SK-N-SH (cell line): ENCODE data around the gene PNRC2.

Experiments
- ELF1 ChIP-seq: IDR thresholded peaks from 2 replicates; pipeline ENCODE4 v1.4.0; 2012
- RAD21 ChIP-seq: IDR thresholded peaks from 2 replicates; pipeline ENCODE4 v1.6.1; 2012; ENCODE audit warnings: mild to moderate bottlenecking, low read length
- TAF1 ChIP-seq: IDR thresholded peaks from 2 replicates; pipeline ENCODE4 v1.6.1; 2012; ENCODE audit warnings: low read depth, mild to moderate bottlenecking, low read length, moderate library complexity, borderline replicate concordance
- TF ChIP-seq, protein P1 (sequence below): fragments of 200-600 bp; sonication (generic); IDR thresholded peaks from 2 replicates; pipeline ENCODE4 v1.6.1; 2017; ENCODE audit warnings: antibody characterized with exemption, mild to moderate bottlenecking, moderate library complexity

DNA sequence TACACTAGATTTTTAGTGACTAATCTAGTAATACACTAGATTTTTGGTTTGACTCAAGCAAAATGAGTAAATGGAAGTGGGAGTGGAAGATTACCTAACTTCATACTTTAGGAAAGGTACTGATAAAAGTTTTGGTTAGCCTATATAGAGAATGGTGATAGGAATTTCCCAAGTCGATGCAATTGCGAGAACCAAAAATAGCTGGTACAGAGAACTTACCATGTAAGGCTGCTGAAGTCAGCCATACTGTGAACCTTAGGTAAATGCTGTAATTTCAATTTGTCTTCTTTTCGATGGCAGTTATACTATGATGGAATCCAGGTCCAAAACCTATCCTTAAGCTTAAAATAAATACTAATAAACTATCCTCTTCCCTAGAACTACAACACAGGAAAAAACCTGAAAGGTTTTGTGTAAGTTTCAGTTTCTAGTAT is 4.6 kb downstream of the PNRC2 start:
- TF ChIP-seq, protein P1, sequence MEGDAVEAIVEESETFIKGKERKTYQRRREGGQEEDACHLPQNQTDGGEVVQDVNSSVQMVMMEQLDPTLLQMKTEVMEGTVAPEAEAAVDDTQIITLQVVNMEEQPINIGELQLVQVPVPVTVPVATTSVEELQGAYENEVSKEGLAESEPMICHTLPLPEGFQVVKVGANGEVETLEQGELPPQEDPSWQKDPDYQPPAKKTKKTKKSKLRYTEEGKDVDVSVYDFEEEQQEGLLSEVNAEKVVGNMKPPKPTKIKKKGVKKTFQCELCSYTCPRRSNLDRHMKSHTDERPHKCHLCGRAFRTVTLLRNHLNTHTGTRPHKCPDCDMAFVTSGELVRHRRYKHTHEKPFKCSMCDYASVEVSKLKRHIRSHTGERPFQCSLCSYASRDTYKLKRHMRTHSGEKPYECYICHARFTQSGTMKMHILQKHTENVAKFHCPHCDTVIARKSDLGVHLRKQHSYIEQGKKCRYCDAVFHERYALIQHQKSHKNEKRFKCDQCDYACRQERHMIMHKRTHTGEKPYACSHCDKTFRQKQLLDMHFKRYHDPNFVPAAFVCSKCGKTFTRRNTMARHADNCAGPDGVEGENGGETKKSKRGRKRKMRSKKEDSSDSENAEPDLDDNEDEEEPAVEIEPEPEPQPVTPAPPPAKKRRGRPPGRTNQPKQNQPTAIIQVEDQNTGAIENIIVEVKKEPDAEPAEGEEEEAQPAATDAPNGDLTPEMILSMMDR: no peak
- TF ChIP-seq ELF1: no peak
- TF ChIP-seq TAF1: no peak
- no peak for TF ChIP-seq RAD21
